Prostate gland (tissue), 2 donors: ENCODE measurements around the gene ASCC2.

ENCODE experiments used
- POLR2A ChIP-seq: fragments of 450-650 bp; IDR thresholded peaks from one replicate; pipeline ENCODE4 v1.6.1; 2016; ENCODE audit warnings: antibody characterized with exemption, mild to moderate bottlenecking
- TF ChIP-seq, protein P1 (sequence below), 4 experiments: fragments of 200-600 bp in 2 of 4; fragments of 450-650 bp in 2 of 4; sonication (generic) in 2 of 4; IDR thresholded peaks; 1 replicate in 3 of 4; 2 replicates in 1 of 4; pipeline ENCODE4 v1.5.1; 2016 to 2019; ENCODE audit warnings: antibody characterized with exemption in 4 of 4, mild to moderate bottlenecking in 2 of 4, moderate library complexity in 2 of 4

DNA sequence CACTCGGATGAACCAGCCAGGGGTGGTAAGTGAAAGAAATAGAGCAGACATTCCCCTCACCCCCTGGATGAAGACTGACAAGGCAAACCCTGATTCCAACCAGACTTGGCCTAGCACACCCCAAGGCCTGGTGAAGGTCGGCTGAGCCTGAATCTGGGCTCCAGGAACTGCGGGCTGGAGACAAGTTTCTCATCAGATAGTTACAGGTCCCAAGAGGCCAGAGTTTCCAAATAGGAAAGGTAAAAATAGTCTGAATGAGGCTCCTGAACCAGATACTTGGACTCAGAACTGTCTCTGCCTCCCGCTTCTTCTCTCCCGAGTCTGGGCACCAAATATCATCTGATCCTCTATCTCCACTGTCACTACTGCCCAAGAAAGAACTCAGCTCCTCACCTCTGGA, 79.1 kb downstream of the ASCC2 start:
- TF ChIP-seq, protein P1, sequence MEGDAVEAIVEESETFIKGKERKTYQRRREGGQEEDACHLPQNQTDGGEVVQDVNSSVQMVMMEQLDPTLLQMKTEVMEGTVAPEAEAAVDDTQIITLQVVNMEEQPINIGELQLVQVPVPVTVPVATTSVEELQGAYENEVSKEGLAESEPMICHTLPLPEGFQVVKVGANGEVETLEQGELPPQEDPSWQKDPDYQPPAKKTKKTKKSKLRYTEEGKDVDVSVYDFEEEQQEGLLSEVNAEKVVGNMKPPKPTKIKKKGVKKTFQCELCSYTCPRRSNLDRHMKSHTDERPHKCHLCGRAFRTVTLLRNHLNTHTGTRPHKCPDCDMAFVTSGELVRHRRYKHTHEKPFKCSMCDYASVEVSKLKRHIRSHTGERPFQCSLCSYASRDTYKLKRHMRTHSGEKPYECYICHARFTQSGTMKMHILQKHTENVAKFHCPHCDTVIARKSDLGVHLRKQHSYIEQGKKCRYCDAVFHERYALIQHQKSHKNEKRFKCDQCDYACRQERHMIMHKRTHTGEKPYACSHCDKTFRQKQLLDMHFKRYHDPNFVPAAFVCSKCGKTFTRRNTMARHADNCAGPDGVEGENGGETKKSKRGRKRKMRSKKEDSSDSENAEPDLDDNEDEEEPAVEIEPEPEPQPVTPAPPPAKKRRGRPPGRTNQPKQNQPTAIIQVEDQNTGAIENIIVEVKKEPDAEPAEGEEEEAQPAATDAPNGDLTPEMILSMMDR (IDR thresholded peaks at IDR 0.05), result no peak
- no peak for TF ChIP-seq POLR2A
